ENCODE results near the gene AGPAT4. TPM values are rescaled to one million over a fixed set of nuclear protein-coding genes. Genes with fewer than 3 reads are reported as not detected.

The AGPAT4 gene
- polyA plus RNA-seq, 2 of the 4 experiments (the other 2 are of a cell fraction): 2.1 to 3.7 TPM

GRCh38 chr6:161142957-161143296, 130.9 kb downstream of the AGPAT4 start (continued):
- TF ChIP-seq REST (IDR thresholded peaks at IDR 0.05) (no peak), NFE2L2 (conservative IDR thresholded peaks at IDR 0.05; ENCODE audit: low read length) (no peak), PBX3 (IDR thresholded peaks at IDR 0.05) (no peak), EP300 (IDR thresholded peaks at IDR 0.05) (no peak)

- DNase-seq (ENCODE audit: low read depth in 1 of 2, low spot score in 1 of 2) (no peak), FAIRE-seq (no peak), ATAC-seq (no peak)
- TF ChIP-seq KDM1A (IDR thresholded peaks at IDR 0.05; ENCODE audit: low read depth): no peak
- no peak for TF ChIP-seq NFE2L2 (conservative IDR thresholded peaks at IDR 0.05; ENCODE audit: low read length)
- TF ChIP-seq HES2 (IDR thresholded peaks at IDR 0.05): no peak
- TF ChIP-seq CEBPB (IDR thresholded peaks at IDR 0.05): no peak
- TF ChIP-seq FOSL2 (IDR thresholded peaks at IDR 0.05): no peak
- no peak for TF ChIP-seq FOSL2 (CRISPR knock-in tag; IDR thresholded peaks at IDR 0.05)
- TF ChIP-seq FOXS1 (CRISPR knock-in tag; IDR thresholded peaks at IDR 0.05): no peak
- no peak for TF ChIP-seq ATOH8 (CRISPR knock-in tag; IDR thresholded peaks at IDR 0.05; ENCODE audit: low read depth)
- TF ChIP-seq EHF (CRISPR knock-in tag; IDR thresholded peaks at IDR 0.05): no peak
- TF ChIP-seq ZNF302 (CRISPR knock-in tag; IDR thresholded peaks at IDR 0.05): no peak
- TF ChIP-seq HMGXB4 (CRISPR knock-in tag; IDR thresholded peaks at IDR 0.05; ENCODE audit: borderline replicate concordance): no peak
- TF ChIP-seq ELK1 (IDR thresholded peaks at IDR 0.05; ENCODE audit: low read depth, low read length): no peak
- no peak for TF ChIP-seq ZFP36 (IDR thresholded peaks at IDR 0.05; ENCODE audit: borderline replicate concordance, partially characterized antibody)
- TF ChIP-seq CBX8 (IDR thresholded peaks at IDR 0.05): no peak
- no peak overlapping the region for H3K4me3 ChIP-seq
- no peak overlapping the region for H3K4me2 ChIP-seq
- no peaks in the 10 kb centered on the region for H3K4me1 ChIP-seq
- ChIA-PET POLR2A (no interaction called here), CTCF (interaction anchor here (1.1 to 1.9 kb wide), 2 partner anchors 125 to 210 kb away, joined by 3 to 6 read pairs; no protein-coding TSS in a partner anchor)
- 76% methylated on average over 6 of the region's 11 CpGs for WGBS (ENCODE audit: missing lambda C conversion rate)
- no peak overlapping the region for H3K27ac ChIP-seq
- H3K9me3 ChIP-seq: no peaks in the 10 kb centered on the region
Measured at GRCh38 chr6:161141173-161141572, 132.7 kb downstream of the AGPAT4 start.

Data from A549 (cell line).